RWPE1 (cell line): Measurements from ENCODE around the gene CEBPE.
A peak's percentile ranks its signal among the peaks of the same experiment; 100 is the strongest.

ENCODE experiments used
- CTCF ChIA-PET: fragments of 350-600 bp; sonication (Branson Sonifier 250); formaldehyde crosslinking; extraction: SDS; loops from one replicate; lab custom pipeline; 2021; lab: Yijun Ruan, JAX
- POLR2A ChIA-PET: fragments of 400-600 bp; formaldehyde crosslinking; extraction: SDS; loops from one replicate; lab custom pipeline; 2020; ENCODE audit warnings: antibody characterized with exemption; ENCODE audit not compliant: low non-redundant PET; lab: Yijun Ruan, JAX
- DNase-seq: peaks from one replicate; pipeline ENCODE4 v3.0.0; 2012; ENCODE audit warnings: low spot score
- H3K27ac ChIP-seq: fragments of 450-650 bp; 2 replicates; pipeline ENCODE4 v1.5.1; 2017
- TF ChIP-seq, protein P1 (sequence below): fragments of 450-650 bp; conservative IDR thresholded peaks from 2 replicates; pipeline ENCODE4 v1.5.1; 2017; ENCODE audit warnings: low read depth, mild to moderate bottlenecking

The CEBPE gene

GRCh38 chr14:23078692-23079116 is 40.4 kb downstream of the CEBPE start:
- H3K27ac ChIP-seq: peak overlapping the region; percentile 76
- TF ChIP-seq, protein P1, sequence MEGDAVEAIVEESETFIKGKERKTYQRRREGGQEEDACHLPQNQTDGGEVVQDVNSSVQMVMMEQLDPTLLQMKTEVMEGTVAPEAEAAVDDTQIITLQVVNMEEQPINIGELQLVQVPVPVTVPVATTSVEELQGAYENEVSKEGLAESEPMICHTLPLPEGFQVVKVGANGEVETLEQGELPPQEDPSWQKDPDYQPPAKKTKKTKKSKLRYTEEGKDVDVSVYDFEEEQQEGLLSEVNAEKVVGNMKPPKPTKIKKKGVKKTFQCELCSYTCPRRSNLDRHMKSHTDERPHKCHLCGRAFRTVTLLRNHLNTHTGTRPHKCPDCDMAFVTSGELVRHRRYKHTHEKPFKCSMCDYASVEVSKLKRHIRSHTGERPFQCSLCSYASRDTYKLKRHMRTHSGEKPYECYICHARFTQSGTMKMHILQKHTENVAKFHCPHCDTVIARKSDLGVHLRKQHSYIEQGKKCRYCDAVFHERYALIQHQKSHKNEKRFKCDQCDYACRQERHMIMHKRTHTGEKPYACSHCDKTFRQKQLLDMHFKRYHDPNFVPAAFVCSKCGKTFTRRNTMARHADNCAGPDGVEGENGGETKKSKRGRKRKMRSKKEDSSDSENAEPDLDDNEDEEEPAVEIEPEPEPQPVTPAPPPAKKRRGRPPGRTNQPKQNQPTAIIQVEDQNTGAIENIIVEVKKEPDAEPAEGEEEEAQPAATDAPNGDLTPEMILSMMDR: no peak
- peak; percentile 77 for DNase-seq
- CTCF ChIA-PET: interaction anchor here (0.7 to 2.8 kb wide), 3 partner anchors 10 to 34 kb away, joined by 3 to 21 read pairs (median 15); no protein-coding TSS in a partner anchor
- POLR2A ChIA-PET: interaction anchor here (0.7 kb wide), 1 partner anchor 16 kb away, joined by 4 read pairs; the partner anchor contains the start of gene ACIN1

GRCh38 chr14:23077962-23078361 is 41.1 kb downstream of the CEBPE start:
- peak overlapping the region; percentile 76 for H3K27ac ChIP-seq
- TF ChIP-seq, protein P1: no peak
- ChIA-PET CTCF (interaction anchor here (0.7 to 2.8 kb wide), 6 partner anchors 9 to 109 kb away, joined by 3 to 21 read pairs (median 8); partner anchors contain the start of genes ACIN1 and C14orf119), POLR2A (no interaction called here)
- DNase-seq: no peak

- ChIA-PET POLR2A (no interaction called here), CTCF (interaction anchor here (0.6 to 2.8 kb wide), 18 partner anchors 8 to 214 kb away, joined by 3 to 21 read pairs (median 4); partner anchors contain the start of genes ACIN1 and C14orf119)
- TF ChIP-seq, protein P1: peak; percentile 81
- H3K27ac ChIP-seq: no peak overlapping the region
- no peak for DNase-seq
Observed at GRCh38 chr14:23076785-23077408, 42.2 kb downstream of the CEBPE start.

GRCh38 chr14:23074906-23075305 is 44.1 kb downstream of the CEBPE start:
- TF ChIP-seq, protein P1: no peak
- H3K27ac ChIP-seq: no peak overlapping the region
- ChIA-PET POLR2A (no interaction called here), CTCF (interaction anchor here (0.6 kb wide), 1 partner anchor 17 kb away, joined by 3 read pairs; no protein-coding TSS in a partner anchor)
- no peak for DNase-seq

DNA sequence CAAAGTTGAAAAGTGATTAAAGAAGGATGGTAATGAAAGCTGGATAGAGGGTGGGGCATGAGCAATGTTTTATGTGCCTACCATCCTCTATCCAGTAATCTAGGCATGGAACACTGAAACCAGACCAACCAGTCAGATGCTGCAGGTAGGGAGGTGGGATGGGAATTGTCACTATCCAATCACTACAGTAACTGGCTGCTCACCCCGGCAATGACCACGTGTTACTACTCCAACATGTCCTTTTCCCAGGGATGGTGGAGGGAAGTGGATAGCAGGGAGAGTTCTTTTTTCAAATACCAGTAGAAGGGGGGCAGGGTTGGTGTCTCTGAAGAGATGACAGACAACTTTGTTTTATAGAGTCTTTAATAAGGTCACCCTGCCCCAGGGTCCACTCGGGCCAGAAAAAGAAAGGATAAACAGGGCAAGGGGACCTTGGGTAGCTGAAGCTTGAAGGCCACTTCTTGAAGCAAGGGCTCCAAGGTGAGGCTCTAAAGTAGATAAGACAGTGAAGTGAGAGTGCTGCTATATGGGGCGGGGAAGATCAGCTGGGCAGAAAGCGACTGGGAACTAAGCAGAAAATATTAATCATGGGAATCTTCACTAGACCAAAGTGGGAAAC is 47.0 kb downstream of the CEBPE start:
- TF ChIP-seq, protein P1: no peak
- ChIA-PET CTCF (interaction anchor here (0.5 kb wide), 1 partner anchor 100 kb away, joined by 3 read pairs; no protein-coding TSS in a partner anchor), POLR2A (interaction anchor here (0.6 to 1.5 kb wide), 3 partner anchors 10 to 235 kb away, joined by 3 read pairs; partner anchors contain the start of gene BCL2L2)
- DNase-seq: peak; percentile 63
- peak overlapping the region; percentile 81 for H3K27ac ChIP-seq

DNA sequence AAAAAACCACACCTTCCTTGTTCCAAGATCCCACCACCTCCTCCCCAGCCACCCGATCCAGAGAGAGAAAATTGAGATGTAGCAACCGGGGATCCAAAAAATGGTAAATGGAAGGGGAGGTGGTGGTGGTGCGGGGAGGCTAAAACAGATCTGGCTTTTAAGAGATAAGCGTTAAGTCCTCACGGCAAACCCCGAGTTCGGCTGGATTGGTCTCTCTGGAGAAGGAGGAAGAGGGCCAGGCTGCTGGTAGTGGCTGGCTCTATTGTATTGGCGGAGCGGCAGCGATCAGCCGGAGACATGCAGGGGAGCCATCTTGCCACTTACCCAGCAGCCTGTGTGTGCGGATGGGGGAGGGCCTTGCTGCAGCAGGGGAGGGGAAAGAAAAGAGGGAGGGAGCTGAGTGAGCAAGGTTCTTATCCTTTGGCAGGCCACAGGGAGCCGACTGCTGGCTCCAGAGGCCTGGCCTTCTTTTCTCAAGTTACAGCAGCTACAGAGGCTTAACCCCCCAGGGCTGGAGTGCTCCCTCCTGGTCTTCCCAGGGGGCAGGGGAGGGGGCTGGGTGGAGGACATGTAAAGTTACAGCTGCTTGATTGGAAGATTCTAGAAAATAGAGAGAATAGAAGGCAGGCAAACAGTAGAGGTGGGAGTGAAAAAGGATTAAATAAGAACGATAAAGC is 47.7 kb downstream of the CEBPE start:
- DNase-seq: peak; percentile 91

More for the DNA sequence above, 47.7 kb downstream of the CEBPE start:
- peak overlapping the region; percentile 81 for H3K27ac ChIP-seq
- TF ChIP-seq, protein P1: no peak
- CTCF ChIA-PET: interaction anchor here (0.5 kb wide), 1 partner anchor 101 kb away, joined by 3 read pairs; no protein-coding TSS in a partner anchor
- POLR2A ChIA-PET: interaction anchor here (0.6 to 1.5 kb wide), 2 partner anchors 9 to 234 kb away, joined by 3 read pairs; no protein-coding TSS in a partner anchor
